ENCODE results near the gene ACOX3.
A peak's percentile ranks its signal among the peaks of the same experiment; 100 is the strongest.
"Not testable (repeated sequence)": the region's sequence is repeated elsewhere in the genome, so short reads cannot be mapped to it uniquely, and the experiment has no call there.

Gene ACOX3

DNA sequence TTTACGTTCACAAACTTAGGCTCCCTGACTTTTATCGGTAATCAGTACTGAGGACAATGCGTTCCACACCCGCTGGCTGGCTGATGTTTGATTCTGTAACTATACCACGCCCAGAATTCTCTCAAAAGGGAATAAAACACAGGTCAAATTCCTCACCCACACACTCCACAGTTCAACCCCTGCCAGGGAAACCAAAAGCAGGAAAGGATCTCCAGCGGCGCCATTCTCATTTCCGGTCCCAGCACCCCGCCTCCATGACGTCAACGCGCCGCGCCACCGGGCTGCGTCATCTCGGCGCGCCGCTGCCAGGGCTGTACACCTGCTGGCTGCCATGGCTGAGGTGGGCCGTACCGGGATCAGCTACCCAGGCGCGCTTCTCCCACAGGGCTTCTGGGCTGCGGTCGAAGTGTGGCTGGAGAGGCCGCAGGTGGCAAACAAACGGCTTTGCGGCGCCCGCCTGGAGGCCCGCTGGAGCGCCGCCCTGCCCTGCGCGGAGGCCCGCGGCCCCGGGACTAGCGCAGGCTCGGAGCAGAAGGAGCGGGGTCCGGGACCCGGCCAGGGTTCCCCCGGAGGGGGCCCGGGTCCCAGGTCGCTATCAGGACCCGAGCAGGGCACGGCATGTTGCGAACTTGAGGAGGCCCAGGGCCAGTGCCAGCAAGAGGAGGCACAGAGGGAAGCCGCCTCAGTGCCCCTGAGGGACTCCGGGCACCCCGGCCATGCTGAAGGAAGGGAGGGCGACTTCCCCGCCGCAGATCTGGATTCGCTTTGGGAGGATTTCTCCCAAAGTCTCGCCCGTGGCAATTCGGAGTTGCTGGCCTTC lies at the start of gene ACOX3, which contains the start of gene TRMT44:
TSS of gene ACOX3 (minus strand) at position 232 of the 820 bp plus-strand sequence. CDS start 24,202 bp downstream, outside the sequence.
TSS of gene TRMT44 (plus strand) at position 286 of the 820 bp plus-strand sequence. CDS start at position 332, 46 bp downstream.
- peak; percentile 92 to 95 for DNase-seq

GRCh38 chr4:8488791-8489369 lies 48.4 kb upstream of the ACOX3 start:
- no peak for DNase-seq

DNA sequence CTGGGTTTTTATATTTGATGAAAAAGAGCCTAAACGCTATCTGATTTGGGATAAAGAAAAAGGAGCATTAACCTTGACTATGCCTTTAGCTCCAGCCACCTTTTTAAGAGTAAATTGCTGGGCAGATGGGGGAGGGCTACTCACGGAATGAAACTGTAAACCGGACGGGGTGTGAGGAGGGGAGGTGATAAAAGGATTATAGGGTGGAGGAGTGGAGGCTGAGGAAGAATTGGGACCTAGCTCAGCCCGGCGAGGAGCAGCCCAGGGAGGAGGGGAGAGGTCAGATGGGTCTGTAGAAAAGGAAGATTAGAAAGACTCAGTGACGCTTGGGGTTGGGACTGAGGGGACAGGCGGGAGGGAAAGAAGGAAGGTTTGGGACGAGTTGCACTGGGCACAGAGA lies 46.1 kb upstream of the ACOX3 start:
- not testable (repeated sequence) for DNase-seq

GRCh38 chr4:8480221-8480620 lies 39.7 kb upstream of the ACOX3 start:
- no peak for DNase-seq

GRCh38 chr4:8478801-8479744 lies 38.5 kb upstream of the ACOX3 start:
- no peak for DNase-seq

- no peak for DNase-seq
Measured at GRCh38 chr4:8478371-8478770, 37.8 kb upstream of the ACOX3 start.

GRCh38 chr4:8477676-8478075 lies 37.2 kb upstream of the ACOX3 start:
- DNase-seq, result no peak

GRCh38 chr4:8477095-8477635 lies 36.6 kb upstream of the ACOX3 start:
- DNase-seq, result no peak

DNA sequence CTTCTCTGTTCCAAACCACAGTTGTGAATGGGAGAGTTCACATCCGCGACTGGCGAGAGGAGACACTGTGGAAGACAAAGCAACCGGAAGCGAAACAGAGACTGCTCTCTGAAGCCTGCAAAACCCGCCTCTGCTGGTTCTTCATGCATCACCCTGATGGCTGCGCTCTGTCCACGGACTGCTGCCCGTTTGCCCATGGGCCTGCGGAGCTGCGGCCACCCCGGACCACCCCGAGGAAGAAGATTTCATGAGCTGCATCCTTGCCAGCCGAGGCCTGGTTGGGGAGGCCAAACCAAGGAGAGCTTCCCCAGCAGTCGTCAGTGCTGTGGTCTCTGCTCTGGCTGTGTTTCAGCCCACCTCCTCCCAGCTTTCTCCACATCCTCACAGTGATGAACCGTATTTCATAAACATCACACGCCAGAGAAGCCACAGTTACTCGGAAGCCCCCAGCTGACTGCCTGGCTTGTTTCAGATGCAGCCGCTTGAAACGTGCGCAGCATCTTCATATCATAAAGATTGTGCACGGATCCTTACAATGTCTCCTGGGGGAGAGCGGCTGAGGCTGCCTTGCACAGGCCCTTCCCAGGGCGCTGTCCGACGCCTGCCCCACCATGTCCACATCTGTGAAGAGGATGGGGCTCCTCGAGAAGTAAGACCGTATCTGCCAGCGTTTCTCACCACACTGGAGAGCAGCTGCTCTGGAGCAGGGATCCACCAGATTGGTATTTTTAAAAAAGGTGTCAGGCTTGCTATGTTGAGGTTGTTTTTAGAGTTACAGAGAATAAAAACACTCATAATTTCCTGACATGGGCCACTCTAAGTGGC lies 35.4 kb upstream of the ACOX3 start:
- DNase-seq, result no peak

- DNase-seq, result no peak
Measured at GRCh38 chr4:8474856-8475255, 34.3 kb upstream of the ACOX3 start.

DNA sequence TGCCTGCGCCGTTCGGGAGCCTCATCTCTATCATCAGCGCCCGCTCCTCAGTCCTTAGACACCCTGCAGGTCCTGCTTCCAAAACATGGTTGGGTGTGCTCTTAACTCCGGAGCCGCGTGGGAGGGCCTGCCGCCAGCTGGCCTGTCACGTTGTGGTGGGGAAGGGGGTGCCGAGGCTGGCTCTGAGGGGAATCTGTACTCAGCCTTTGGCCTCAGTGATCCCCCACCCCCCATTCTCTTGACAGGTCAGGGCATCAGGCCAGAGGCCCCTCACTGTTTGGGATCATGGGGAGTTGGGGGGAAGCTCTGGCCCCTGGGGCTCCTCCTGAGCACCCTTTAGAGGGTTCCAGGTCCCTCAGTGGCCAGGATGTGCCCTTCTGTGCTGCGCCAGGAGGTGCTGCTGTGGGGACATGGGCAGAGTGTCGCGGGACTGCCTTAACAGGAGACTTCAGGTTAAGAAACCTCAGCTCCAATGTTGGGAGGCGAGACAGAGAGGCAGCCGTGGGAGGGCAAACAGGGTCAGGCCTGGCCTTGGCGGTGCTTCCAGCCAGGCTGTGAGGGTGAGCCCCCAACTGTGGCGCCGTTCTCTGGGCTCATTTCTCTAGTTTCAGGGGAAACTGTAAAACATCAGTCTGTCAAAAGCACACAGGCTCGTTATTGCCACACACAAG lies 33.5 kb upstream of the ACOX3 start:
- no peak for DNase-seq

DNA sequence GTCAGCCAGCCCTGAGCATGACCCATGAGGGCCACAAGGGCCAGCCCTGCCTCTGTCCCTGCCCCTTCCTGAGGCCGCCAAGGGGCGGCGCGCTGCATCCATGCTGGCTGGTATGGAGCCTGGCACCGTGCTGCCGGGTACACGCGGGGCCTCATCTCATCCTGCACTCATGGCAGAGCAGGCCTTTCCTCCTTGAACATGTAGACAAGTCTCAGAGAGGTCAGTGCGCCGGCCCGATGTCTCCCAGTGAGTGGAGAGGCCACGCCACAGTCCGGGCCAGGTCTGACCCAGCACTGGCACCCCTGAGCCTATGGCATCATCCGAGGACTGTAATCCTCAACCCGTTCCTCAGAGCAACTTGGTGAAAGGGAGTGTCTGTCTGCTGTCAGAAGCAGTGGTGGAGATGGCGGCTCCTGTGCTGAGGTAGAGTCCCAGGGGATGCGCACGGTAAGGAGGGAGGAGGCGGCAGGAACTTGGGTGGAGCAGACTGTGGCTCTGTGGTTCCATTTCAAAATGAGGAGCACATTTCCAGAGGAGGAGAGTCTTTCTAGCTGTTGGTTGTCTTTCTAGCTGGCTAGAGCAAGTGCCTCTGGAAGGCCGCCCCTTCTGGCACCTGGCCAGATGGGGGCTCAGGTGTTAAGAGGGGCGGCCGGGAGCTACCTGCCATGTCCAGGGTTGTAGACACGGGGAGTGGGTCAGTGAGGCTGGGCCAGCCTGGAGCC lies 32.8 kb upstream of the ACOX3 start:
- DNase-seq, result no peak

- no peak for DNase-seq
Measured at GRCh38 chr4:8472689-8473197, 32.2 kb upstream of the ACOX3 start.

DNA sequence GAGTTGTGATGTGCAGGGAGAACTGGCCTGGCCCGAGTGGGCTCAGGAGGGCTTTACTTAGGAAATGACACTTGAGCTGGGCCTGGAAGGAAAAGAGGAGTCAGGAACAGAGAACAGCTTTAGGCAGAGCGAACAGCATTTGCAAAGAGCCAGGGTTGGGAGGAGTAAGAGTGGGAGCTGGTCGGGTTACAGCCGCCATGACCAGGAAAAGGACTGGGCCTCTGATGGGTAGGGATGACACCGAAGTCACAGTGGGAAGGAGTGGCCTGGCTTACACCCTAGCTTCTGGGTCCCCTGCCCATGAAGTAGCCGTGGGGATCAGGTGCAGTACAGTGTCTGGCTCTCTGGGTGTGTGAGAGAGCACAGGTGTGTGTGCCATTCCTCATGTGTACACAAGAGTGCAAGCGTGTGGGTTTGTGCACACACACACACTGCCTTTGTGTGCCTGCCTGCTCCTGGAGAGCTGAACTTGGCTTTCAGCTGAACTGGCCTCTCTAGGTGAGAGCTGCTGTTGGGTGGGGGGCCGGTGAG lies 31.7 kb upstream of the ACOX3 start:
- no peak for DNase-seq

DNA sequence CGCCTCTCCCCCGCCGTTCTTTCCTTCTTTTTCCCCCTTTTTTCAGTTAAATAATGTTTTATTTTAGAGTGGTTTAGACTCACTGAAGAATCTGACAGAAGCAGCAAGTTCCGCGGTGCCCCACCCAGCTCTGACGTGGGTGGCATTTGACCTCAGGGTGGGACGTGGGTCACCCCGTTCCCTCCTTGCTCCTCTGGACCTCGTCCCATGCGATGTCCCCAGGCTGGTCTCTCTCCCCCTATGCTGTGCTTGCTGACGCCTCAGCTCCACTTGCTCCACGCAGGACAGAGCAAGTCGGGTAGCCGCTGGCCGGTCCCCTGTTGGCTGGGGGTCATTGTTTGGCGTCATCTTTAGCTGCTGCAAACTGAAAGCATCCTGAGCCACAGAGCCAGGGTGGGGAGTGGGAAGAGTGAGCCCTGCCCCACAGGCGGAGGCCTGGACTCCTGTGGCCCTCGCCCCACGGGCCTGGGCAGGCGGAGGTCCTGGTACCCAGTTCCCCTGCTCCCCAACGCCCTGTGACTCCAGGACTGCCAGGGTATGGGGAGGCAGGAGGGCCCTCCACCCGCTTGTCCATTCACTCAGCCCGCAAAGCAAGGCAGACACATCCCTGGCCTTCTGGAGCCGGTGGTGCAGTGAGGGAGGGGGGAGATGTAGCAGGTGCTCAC lies 30.8 kb upstream of the ACOX3 start:
- DNase-seq, result no peak

DNA sequence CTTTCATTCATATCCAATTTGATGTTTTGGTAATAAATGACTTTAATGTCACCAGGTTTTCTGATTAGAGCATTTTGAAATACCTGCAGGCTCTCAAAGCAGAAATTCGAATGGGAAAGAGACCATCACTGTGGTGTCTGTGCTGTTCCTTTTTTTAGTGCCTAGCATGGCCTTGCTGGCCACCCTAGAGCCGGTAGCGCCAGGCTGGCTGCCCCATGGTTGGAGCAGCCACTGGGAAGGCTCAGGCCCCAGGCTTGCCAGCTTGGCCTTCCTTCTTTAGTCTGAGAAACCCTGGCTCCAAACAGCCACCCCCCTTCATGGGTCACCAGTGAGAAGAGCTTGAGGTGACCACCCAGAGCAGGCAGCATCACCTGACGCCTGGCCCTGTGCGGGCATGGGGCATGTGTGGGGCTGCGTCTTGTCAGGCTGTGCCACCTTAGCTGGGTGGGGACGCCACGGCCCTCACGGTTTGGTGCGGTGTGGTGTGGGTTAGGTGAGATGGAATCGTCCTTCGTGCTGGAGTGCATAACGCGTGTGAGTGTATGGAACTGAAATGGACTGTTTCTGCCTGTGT lies 30.0 kb upstream of the ACOX3 start:
- no peak for DNase-seq

DNA sequence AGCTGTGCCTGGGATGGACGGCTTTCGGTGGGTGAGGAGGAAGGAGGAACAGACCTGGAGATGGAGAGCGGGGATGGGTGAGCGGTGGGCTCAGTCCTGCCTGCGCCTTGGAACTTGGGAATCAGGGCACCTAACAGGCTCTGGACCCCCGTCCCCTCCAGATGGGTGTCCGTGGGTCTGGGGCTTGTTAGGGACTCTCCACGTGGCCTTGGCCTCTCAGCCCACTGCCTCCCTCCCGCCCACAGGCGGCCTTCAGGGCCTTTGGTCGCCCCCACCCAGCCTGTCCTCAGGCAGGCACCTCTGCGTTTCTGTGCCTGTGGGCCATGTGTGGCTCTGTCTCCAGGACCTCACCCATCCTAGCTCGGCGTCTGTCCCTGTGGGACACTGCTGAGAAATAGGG lies 29.0 kb upstream of the ACOX3 start:
- DNase-seq, result no peak

DNA sequence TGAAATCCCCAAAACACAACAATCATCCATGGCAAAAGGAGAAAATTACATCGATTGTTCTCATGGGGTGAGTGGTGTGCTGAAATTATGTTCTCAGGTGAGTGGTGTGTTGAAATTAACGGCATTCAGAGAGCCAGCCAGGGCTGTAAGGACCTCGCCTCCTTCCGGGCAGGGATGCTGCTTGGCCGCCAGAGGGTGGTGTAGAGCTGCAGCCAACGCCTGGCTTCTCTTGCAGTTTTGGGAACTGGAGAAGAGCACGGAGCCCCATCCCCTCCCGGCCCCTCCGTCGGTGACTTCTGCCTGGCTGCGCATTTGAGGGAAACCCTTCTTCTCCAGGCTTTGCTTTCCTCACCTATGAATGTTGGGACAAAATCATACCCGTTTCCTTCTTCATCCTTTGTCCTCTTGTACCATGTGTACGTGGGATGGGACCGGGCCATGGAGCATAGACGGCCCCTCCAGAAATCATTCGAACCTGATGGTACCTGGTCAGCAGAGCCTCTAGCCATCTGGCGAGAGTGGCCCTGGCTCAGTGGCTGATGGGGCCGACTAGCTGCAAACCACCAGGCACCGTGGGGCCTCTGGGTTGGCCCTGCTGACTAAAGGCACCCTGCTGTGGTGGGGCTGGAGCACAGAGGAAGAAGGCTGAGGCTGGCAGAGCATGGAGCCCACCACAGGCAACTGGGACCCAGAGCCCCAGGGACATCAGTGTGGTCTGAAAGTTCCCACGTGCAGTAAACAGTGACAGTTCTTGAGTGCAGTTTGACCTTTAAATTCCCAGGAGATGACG lies 28.4 kb upstream of the ACOX3 start:
- peak; percentile 33 to 52 for DNase-seq
